K562 (cell line): ENCODE data around the gene CHRNB4. TPM values are rescaled to one million over a fixed set of nuclear protein-coding genes. Genes with fewer than 3 reads are reported as not detected.

Source experiments
- ATAC-seq: fragments of 200-7000 bp; cut with Tn5 transposase; 3 replicates; pipeline ENCODE4 v1.9.1; 2020; ENCODE audit warnings: moderate library complexity
- BruUV-seq: library from RNA; stranded (reverse); fragments of 400-500 nt; replicated peaks from 2 replicates; lab custom pipeline; 2021; lab: Mats Ljungman, UMichigan
- CTCF ChIA-PET: fragments of 300-600 bp; formaldehyde crosslinking; extraction: SDS; loops from one replicate; lab custom pipeline; 2021; ENCODE audit warnings: low intra/inter-chr PET ratio; lab: Yijun Ruan, JAX
- POLR2A ChIA-PET: fragments of 300-600, 350-650 bp; sonication (Branson Sonifier 250); formaldehyde crosslinking; extraction: SDS; loops from one replicate; lab custom pipeline; 2021; ENCODE audit warnings: antibody characterized with exemption, inconsistent platforms; lab: Yijun Ruan, JAX
- DNase-seq, 4 experiments: peaks; one replicate each; pipeline versions ENCODE4 v3.0.0 to v3.0.0-alpha.2; 2011 to 2018; ENCODE audit warnings: low spot score in 3 of 4, mixed read lengths in 3 of 4; ENCODE audit errors: extremely low read depth in 1 of 4
- FAIRE-seq: peaks from 2 replicates; lab custom pipeline; 2011; peaks lifted over from hg19 to GRCh38; lab: Jason Lieb, UNC
- H2AFZ ChIP-seq: 2 replicates; pipeline ENCODE4 v1.6.0; 2011; ENCODE audit warnings: low read depth, low read length, control low read depth, inconsistent platforms
- H3K27ac ChIP-seq: fragments of 200-600 bp; 3 replicates; pipeline ENCODE4 v1.8.0; 2011; ENCODE audit warnings: low read depth, mild to moderate bottlenecking, control low read depth, inconsistent platforms, low read length, moderate library complexity, mixed read lengths; ENCODE audit errors: extremely low read depth
- H3K27me3 ChIP-seq, 2 experiments: fragments of 300-600 bp in 1 of 2; 2 replicates in 1 of 2; 3 replicates in 1 of 2; pipeline versions ENCODE4 v1.6.0 to v1.8.0; 2011; ENCODE audit warnings: inconsistent platforms in 2 of 2, low read length in 2 of 2, mild to moderate bottlenecking in 1 of 2, mixed read lengths in 1 of 2, moderate library complexity in 1 of 2; ENCODE audit not compliant: control insufficient read depth in 2 of 2, insufficient read depth in 2 of 2
- H3K36me3 ChIP-seq: fragments of 300-600 bp; 3 replicates; pipeline ENCODE4 v1.8.0; 2011; ENCODE audit warnings: mild to moderate bottlenecking, low read length, inconsistent platforms; ENCODE audit not compliant: control insufficient read depth, insufficient read depth
- H3K4me1 ChIP-seq, 2 experiments: fragments of 200-600 bp in 1 of 2; replicated peaks in 1 of 2; 2 replicates in 1 of 2; 3 replicates in 1 of 2; pipeline versions ENCODE4 v1.5.1 to v1.8.0; 2011; ENCODE audit warnings: inconsistent platforms in 2 of 2, low read length in 2 of 2, mild to moderate bottlenecking in 1 of 2, mixed read lengths in 1 of 2, moderate library complexity in 1 of 2; ENCODE audit not compliant: control insufficient read depth in 2 of 2, insufficient read depth in 2 of 2
- H3K4me2 ChIP-seq: 2 replicates; pipeline ENCODE4 v1.6.1; 2011; ENCODE audit warnings: low read length, control low read depth, inconsistent platforms, mixed read lengths; ENCODE audit not compliant: insufficient read depth
- H3K4me3 ChIP-seq: fragments of 200-600 bp; sonication (generic), shearing (Covaris generic); 2 replicates; pipeline ENCODE4 v1.5.1; 2016; ENCODE audit warnings: control low read depth, inconsistent platforms
- H3K79me2 ChIP-seq: fragments of 200-600 bp; 3 replicates; pipeline ENCODE4 v1.8.0; 2011; ENCODE audit warnings: low read length, inconsistent platforms; ENCODE audit not compliant: control insufficient read depth, insufficient read depth
- H3K9ac ChIP-seq, 2 experiments: 2 replicates each; pipeline versions ENCODE4 v1.6.0 to v1.6.1; 2011; ENCODE audit warnings: low read depth in 2 of 2, low read length in 2 of 2, control low read depth in 1 of 2, inconsistent platforms in 1 of 2, mild to moderate bottlenecking in 1 of 2, mixed read lengths in 1 of 2; ENCODE audit not compliant: insufficient read depth in 1 of 2
- H3K9me1 ChIP-seq: one replicate; pipeline ENCODE4 v1.6.0; 2011; ENCODE audit warnings: inconsistent platforms, mild to moderate bottlenecking, low read length, moderate library complexity; ENCODE audit not compliant: control insufficient read depth, insufficient read depth
- H3K9me3 ChIP-seq: replicated peaks from 2 replicates; pipeline ENCODE4 v1.5.1; 2011; ENCODE audit warnings: low read depth, low read length, inconsistent platforms; ENCODE audit not compliant: control insufficient read depth, insufficient read depth
- H4K20me1 ChIP-seq: replicated peaks from 2 replicates; pipeline ENCODE4 v1.6.1; 2011; ENCODE audit warnings: low read length, inconsistent platforms, mixed read lengths; ENCODE audit not compliant: control insufficient read depth, insufficient read depth
- ARID2 ChIP-seq: fragments of 450-650 bp; IDR thresholded peaks from 2 replicates; pipeline ENCODE4 v1.6.1; 2017; ENCODE audit warnings: antibody characterized with exemption, mild to moderate bottlenecking
- BACH1 ChIP-seq: fragments of 200-800 bp; sonication (Bioruptor generic); IDR thresholded peaks from 2 replicates; pipeline ENCODE4 v1.6.1; 2016; ENCODE audit warnings: missing genetic modification characterization, missing compliant biosample characterization
- CBFA2T2 ChIP-seq: fragments of 450-650 bp; conservative IDR thresholded peaks from 2 replicates; pipeline ENCODE4 v1.6.1; 2017; ENCODE audit warnings: mild to moderate bottlenecking
- HDAC1 ChIP-seq, 2 experiments: fragments of 450-650 bp; IDR thresholded peaks; 2 replicates each; pipeline ENCODE4 v1.6.1; 2016 to 2017; ENCODE audit warnings: inconsistent platforms in 1 of 2, mild to moderate bottlenecking in 1 of 2, moderate library complexity in 1 of 2
- HDGF ChIP-seq: fragments of 450-650 bp; IDR thresholded peaks from 2 replicates; pipeline ENCODE4 v1.6.1; 2016
- JUNB ChIP-seq: fragments of 450-650 bp; formaldehyde crosslinking; conservative IDR thresholded peaks from 2 replicates; pipeline ENCODE4 v1.4.0; 2020; ENCODE audit warnings: mild to moderate bottlenecking
- KAT7 ChIP-seq: sonication (generic); formaldehyde crosslinking; IDR thresholded peaks from 2 replicates; pipeline ENCODE4 v1.8.0; 2022; ENCODE audit warnings: missing genetic modification reagents, mild to moderate bottlenecking, borderline replicate concordance
- L3MBTL2 ChIP-seq: fragments of 450-650 bp; IDR thresholded peaks from 2 replicates; pipeline ENCODE4 v1.6.1; 2016; ENCODE audit warnings: mild to moderate bottlenecking, moderate library complexity
- LEF1 ChIP-seq: fragments of 450-650 bp; IDR thresholded peaks from 2 replicates; pipeline ENCODE4 v1.6.1; 2016; ENCODE audit warnings: mild to moderate bottlenecking
- MED1 ChIP-seq: sonication (generic); formaldehyde crosslinking; IDR thresholded peaks from 2 replicates; pipeline ENCODE4 v1.8.1; 2023; ENCODE audit warnings: missing genetic modification reagents, borderline replicate concordance
- RUNX1 ChIP-seq: sonication (generic); IDR thresholded peaks from 2 replicates; pipeline ENCODE4 v1.6.1; 2016; ENCODE audit warnings: antibody characterized with exemption, low read depth
- SAFB ChIP-seq: fragments of 200-400 bp; formaldehyde crosslinking; IDR thresholded peaks from 2 replicates; pipeline ENCODE4 v1.6.1; 2017; ENCODE audit warnings: low read depth, low read length, borderline replicate concordance
- ZNF695 ChIP-seq: fragments of 450-650 bp; formaldehyde crosslinking; IDR thresholded peaks from 2 replicates; pipeline ENCODE4 v1.4.0; 2020; ENCODE audit warnings: mild to moderate bottlenecking, moderate library complexity
- WGBS: fragments of 100-300 bp; shearing (Covaris generic); methylation state at CpG from one replicate; pipeline ENCODE4 v1.1.6; 2016; ENCODE audit warnings: low coverage, mixed read lengths; ENCODE audit not compliant: insufficient coverage; ENCODE audit errors: missing lambda C conversion rate; 5-methylcytosine and 5-hydroxymethylcytosine counted together
- in situ Hi-C: fragments of 300-500 bp; cut with MboI; formaldehyde crosslinking; loops from 4 replicates; pipeline ENCODE4 v1.15.0; 2018; ENCODE audit warnings: inconsistent platforms, mixed read lengths
- intact Hi-C: fragments of 100-400 bp; cut with micrococcal nuclease; formaldehyde crosslinking; loops from 2 replicates; pipeline ENCODE4 v1.14.2; 2022
- polyA plus RNA-seq, 8 experiments: library from polyadenylated mRNA; depleted of rRNA in 4 of 8; stranded (reverse) in 5 of 8; unstranded in 3 of 8; fragments of >200 nt; fragmentation: Nextera tagmentation in 2 of 8; fragmentation: Illumina TruSeq in 1 of 8; extraction: Ambion mirVana in 2 of 8; extraction: Trizol in 1 of 8; gene quantifications; 2 replicates each; pipeline versions ENCODE4 v1.2.1 to v1.2.3, GENCODE V29; 2011 to 2014; ENCODE audit warnings: inconsistent platforms in 1 of 8, missing spikeins in 1 of 8
- total RNA-seq, 7 experiments: library from RNA; depleted of rRNA in 6 of 7; stranded (reverse); fragments of >200 nt in 6 of 7; fragmentation: Illumina TruSeq in 2 of 7; extraction: Trizol in 2 of 7; gene quantifications; 2 replicates each; pipeline versions ENCODE4 v1.2.1 to v1.2.3, GENCODE V29; 2011 to 2021; ENCODE audit warnings: low replicate concordance in 1 of 7
- TF ChIP-seq, protein P1 (sequence below): sonication (generic); formaldehyde crosslinking; IDR thresholded peaks from 2 replicates; pipeline ENCODE4 v1.8.1; 2023; ENCODE audit warnings: mild to moderate bottlenecking, missing genetic modification reagents

CHRNB4 gene
- total and polyA plus RNA-seq, 9 of the 15 experiments (the other 6 are each of a cell fraction or from before 2014, with no cell fraction given): 0.08 to 0.18 TPM; not detected in 7

- no peaks in the 10 kb centered on the region for H3K36me3 ChIP-seq
- 0 out of 5 replicates have a peak, but pooled peaks cover 0 to 3% of the 10 kb centered on the region in 2 experiments for H3K4me1 ChIP-seq
- TF ChIP-seq RUNX1 (no peak), ARID2 (no peak), CBFA2T2 (no peak), MED1 (CRISPR knock-in tag) (no peak), BACH1 (tag) (no peak), HDGF (no peak), ZNF695 (no peak), JUNB (CRISPR knock-in tag) (no peak), L3MBTL2 (no peak), KAT7 (CRISPR knock-in tag) (no peak), LEF1 (no peak), SAFB (no peak), HDAC1 (IDR thresholded peaks at IDR 0.05) (no peak)
- TF ChIP-seq, protein P1, sequence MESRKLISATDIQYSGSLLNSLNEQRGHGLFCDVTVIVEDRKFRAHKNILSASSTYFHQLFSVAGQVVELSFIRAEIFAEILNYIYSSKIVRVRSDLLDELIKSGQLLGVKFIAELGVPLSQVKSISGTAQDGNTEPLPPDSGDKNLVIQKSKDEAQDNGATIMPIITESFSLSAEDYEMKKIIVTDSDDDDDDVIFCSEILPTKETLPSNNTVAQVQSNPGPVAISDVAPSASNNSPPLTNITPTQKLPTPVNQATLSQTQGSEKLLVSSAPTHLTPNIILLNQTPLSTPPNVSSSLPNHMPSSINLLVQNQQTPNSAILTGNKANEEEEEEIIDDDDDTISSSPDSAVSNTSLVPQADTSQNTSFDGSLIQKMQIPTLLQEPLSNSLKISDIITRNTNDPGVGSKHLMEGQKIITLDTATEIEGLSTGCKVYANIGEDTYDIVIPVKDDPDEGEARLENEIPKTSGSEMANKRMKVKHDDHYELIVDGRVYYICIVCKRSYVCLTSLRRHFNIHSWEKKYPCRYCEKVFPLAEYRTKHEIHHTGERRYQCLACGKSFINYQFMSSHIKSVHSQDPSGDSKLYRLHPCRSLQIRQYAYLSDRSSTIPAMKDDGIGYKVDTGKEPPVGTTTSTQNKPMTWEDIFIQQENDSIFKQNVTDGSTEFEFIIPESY: no peak
- 0% methylated on average over 4 of the region's 5 CpGs for WGBS
- POLR2A ChIA-PET: no interaction called here
- FAIRE-seq: no peak
- CTCF ChIA-PET: interaction anchor here (0.7 kb wide), 1 partner anchor 95 kb away, joined by 4 read pairs; no protein-coding TSS in a partner anchor
- H4K20me1 ChIP-seq: no peaks in the 10 kb centered on the region; the same call in 1 of the 2 replicates
- H3K4me3 ChIP-seq: no peak overlapping the region
- no peak for ATAC-seq
- H3K9me1 ChIP-seq: no peaks in the 10 kb centered on the region
- in situ Hi-C loops (no loop called here), intact Hi-C loops (no loop called here)
- H3K27me3 ChIP-seq: peaks cover 20 to 37% of the 10 kb centered on the region in 2 experiments; a peak in 4 of 5 replicates
- no peaks in the 10 kb centered on the region for H3K9me3 ChIP-seq
- BruUV-seq: no TSS peak
- no peaks in the 10 kb centered on the region for H3K79me2 ChIP-seq
- H3K27ac ChIP-seq: no peak overlapping the region
- DNase-seq: no peak
- H2AFZ ChIP-seq: no peak overlapping the region
- no peak overlapping the region for H3K4me2 ChIP-seq
- no peak overlapping the region for H3K9ac ChIP-seq
These were observed 21.0 kb upstream of the CHRNB4 start for GRCh38 chr15:78662028-78662427.
